Ishikawa (cell line): Measurements from ENCODE around the gene USP49.

Experiments
- CEBPB ChIP-seq: IDR thresholded peaks from 2 replicates; pipeline ENCODE4 v1.6.1; 2012
- EP300 ChIP-seq: IDR thresholded peaks from 2 replicates; pipeline ENCODE4 v1.6.1; 2012; ENCODE audit warnings: borderline replicate concordance
- RAD21 ChIP-seq: IDR thresholded peaks from 2 replicates; pipeline ENCODE4 v1.6.1; 2012; ENCODE audit warnings: low read depth
- YY1 ChIP-seq: IDR thresholded peaks from 2 replicates; pipeline ENCODE4 v1.6.1; 2012; ENCODE audit warnings: low read depth
- TF ChIP-seq, protein P1 (sequence below): IDR thresholded peaks from 2 replicates; pipeline ENCODE4 v1.6.1; 2012; ENCODE audit warnings: low read depth, mild to moderate bottlenecking
- TF ChIP-seq, protein P2 (sequence below): IDR thresholded peaks from 2 replicates; pipeline ENCODE4 v1.6.1; 2012

DNA sequence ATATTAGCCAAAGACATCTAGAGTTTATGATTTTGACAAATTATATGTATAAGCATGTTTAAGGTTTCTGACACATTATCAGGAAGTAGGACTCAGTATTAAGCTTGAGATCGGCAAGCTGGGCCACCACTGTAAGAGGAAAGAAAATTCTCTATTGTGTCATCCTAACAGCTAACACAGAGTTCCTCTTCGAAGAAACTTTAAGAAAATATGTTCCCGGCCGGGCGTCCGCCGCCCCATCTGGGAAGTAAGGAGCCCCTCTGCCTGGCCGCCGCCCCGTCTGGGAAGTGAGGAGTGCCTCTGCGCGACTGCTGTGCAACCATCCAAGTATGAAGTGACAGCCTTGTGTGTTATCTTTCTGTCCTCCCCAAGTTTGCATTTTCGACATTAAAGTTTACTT lies 23.0 kb downstream of the USP49 start:
- TF ChIP-seq YY1 (no peak), RAD21 (no peak), CEBPB (no peak), EP300 (no peak)
- TF ChIP-seq, protein P1, sequence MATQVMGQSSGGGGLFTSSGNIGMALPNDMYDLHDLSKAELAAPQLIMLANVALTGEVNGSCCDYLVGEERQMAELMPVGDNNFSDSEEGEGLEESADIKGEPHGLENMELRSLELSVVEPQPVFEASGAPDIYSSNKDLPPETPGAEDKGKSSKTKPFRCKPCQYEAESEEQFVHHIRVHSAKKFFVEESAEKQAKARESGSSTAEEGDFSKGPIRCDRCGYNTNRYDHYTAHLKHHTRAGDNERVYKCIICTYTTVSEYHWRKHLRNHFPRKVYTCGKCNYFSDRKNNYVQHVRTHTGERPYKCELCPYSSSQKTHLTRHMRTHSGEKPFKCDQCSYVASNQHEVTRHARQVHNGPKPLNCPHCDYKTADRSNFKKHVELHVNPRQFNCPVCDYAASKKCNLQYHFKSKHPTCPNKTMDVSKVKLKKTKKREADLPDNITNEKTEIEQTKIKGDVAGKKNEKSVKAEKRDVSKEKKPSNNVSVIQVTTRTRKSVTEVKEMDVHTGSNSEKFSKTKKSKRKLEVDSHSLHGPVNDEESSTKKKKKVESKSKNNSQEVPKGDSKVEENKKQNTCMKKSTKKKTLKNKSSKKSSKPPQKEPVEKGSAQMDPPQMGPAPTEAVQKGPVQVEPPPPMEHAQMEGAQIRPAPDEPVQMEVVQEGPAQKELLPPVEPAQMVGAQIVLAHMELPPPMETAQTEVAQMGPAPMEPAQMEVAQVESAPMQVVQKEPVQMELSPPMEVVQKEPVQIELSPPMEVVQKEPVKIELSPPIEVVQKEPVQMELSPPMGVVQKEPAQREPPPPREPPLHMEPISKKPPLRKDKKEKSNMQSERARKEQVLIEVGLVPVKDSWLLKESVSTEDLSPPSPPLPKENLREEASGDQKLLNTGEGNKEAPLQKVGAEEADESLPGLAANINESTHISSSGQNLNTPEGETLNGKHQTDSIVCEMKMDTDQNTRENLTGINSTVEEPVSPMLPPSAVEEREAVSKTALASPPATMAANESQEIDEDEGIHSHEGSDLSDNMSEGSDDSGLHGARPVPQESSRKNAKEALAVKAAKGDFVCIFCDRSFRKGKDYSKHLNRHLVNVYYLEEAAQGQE = no peak
- TF ChIP-seq, protein P2, sequence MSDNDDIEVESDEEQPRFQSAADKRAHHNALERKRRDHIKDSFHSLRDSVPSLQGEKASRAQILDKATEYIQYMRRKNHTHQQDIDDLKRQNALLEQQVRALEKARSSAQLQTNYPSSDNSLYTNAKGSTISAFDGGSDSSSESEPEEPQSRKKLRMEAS = no peak
